Neural progenitor cell (in vitro differentiated cells): ENCODE results near the gene NOS1AP. TPM values are rescaled to one million over a fixed set of nuclear protein-coding genes. Genes with fewer than 3 reads are reported as not detected.
A peak's percentile ranks its signal among the peaks of the same experiment; 100 is the strongest.

ENCODE experiments used
- DNase-seq: peaks from one replicate; pipeline ENCODE4 v3.0.0-alpha.2; 2016; ENCODE audit warnings: low spot score
- H2AFZ ChIP-seq: fragments of 200-600 bp; sonication (generic); replicated peaks from 2 replicates; pipeline ENCODE4 v1.6.1; 2016; ENCODE audit warnings: antibody characterized with exemption
- H3F3A ChIP-seq: fragments of 200-600 bp; sonication (generic); 2 replicates; pipeline ENCODE4 v1.6.1; 2016; ENCODE audit warnings: antibody characterized with exemption, low read depth
- H3K27ac ChIP-seq: fragments of 200-600 bp; sonication (generic); 2 replicates; pipeline ENCODE4 v1.5.1; 2016; ENCODE audit warnings: mild to moderate bottlenecking
- H3K27me3 ChIP-seq: fragments of 200-600 bp; sonication (generic); 2 replicates; pipeline ENCODE4 v1.6.1; 2016; ENCODE audit warnings: mild to moderate bottlenecking, moderate library complexity
- H3K36me3 ChIP-seq: fragments of 200-600 bp; sonication (generic); 2 replicates; pipeline ENCODE4 v1.5.1; 2016
- H3K4me1 ChIP-seq: fragments of 200-600 bp; sonication (generic); 2 replicates; pipeline ENCODE4 v1.6.1; 2016; ENCODE audit warnings: mixed run types
- H3K4me2 ChIP-seq: fragments of 200-600 bp; sonication (generic); 2 replicates; pipeline ENCODE4 v1.6.1; 2016
- H3K4me3 ChIP-seq: fragments of 200-600 bp; sonication (generic); 2 replicates; pipeline ENCODE4 v1.5.1; 2016
- H3K79me2 ChIP-seq: fragments of 200-600 bp; sonication (generic); 2 replicates; pipeline ENCODE4 v1.6.1; 2016; ENCODE audit warnings: low read depth
- H3K9ac ChIP-seq: fragments of 200-600 bp; sonication (generic); 2 replicates; pipeline ENCODE4 v1.6.1; 2016
- H3K9me3 ChIP-seq: fragments of 200-600 bp; sonication (generic); 2 replicates; pipeline ENCODE4 v1.5.1; 2016; ENCODE audit warnings: low read depth
- H4K20me1 ChIP-seq: fragments of 200-600 bp; sonication (generic); 2 replicates; pipeline ENCODE4 v1.6.1; 2016; ENCODE audit warnings: low read depth
- H3K27ac Mint-ChIP-seq: 3 replicates; pipeline ENCODE4 v1.8.0; 2021; ENCODE audit warnings: mixed read lengths
- H3K27me3 Mint-ChIP-seq: 2 replicates; pipeline ENCODE4 v1.8.0; 2022; ENCODE audit warnings: low read depth, mild to moderate bottlenecking, inconsistent platforms, moderate library complexity, mixed read lengths; ENCODE audit not compliant: insufficient read depth
- H3K36me3 Mint-ChIP-seq: 3 replicates; pipeline ENCODE4 v1.8.0; 2021; ENCODE audit warnings: mixed read lengths
- H3K4me1 Mint-ChIP-seq: 3 replicates; pipeline ENCODE4 v1.8.0; 2021; ENCODE audit warnings: mixed read lengths
- H3K4me3 Mint-ChIP-seq: 3 replicates; pipeline ENCODE4 v1.8.0; 2021; ENCODE audit warnings: mild to moderate bottlenecking, moderate library complexity, mixed read lengths
- H3K9me3 Mint-ChIP-seq: 3 replicates; pipeline ENCODE4 v1.8.0; 2020; ENCODE audit warnings: mixed read lengths
- EZH2 ChIP-seq: fragments of 200-600 bp; sonication (generic); IDR thresholded peaks from 2 replicates; pipeline ENCODE4 v1.6.1; 2017; ENCODE audit warnings: antibody characterized with exemption, mild to moderate bottlenecking, moderate library complexity
- EZH2phosphoT487 ChIP-seq: fragments of 200-600 bp; sonication (generic); IDR thresholded peaks from 2 replicates; pipeline ENCODE4 v1.6.1; 2017; ENCODE audit warnings: antibody characterized with exemption
- total RNA-seq: library from RNA; depleted of rRNA; stranded (reverse); fragments of >200 nt; gene quantifications from 2 replicates; pipeline ENCODE4 v1.2.3, GENCODE V29; 2015; ENCODE audit warnings: low replicate concordance
- TF ChIP-seq, protein P1 (sequence below): fragments of 200-600 bp; sonication (generic); IDR thresholded peaks from 2 replicates; pipeline ENCODE4 v1.5.1; 2017; ENCODE audit warnings: antibody characterized with exemption, mild to moderate bottlenecking

Gene NOS1AP
- total RNA-seq, 1 donor from 2014 or later: 2.4 TPM

DNA sequence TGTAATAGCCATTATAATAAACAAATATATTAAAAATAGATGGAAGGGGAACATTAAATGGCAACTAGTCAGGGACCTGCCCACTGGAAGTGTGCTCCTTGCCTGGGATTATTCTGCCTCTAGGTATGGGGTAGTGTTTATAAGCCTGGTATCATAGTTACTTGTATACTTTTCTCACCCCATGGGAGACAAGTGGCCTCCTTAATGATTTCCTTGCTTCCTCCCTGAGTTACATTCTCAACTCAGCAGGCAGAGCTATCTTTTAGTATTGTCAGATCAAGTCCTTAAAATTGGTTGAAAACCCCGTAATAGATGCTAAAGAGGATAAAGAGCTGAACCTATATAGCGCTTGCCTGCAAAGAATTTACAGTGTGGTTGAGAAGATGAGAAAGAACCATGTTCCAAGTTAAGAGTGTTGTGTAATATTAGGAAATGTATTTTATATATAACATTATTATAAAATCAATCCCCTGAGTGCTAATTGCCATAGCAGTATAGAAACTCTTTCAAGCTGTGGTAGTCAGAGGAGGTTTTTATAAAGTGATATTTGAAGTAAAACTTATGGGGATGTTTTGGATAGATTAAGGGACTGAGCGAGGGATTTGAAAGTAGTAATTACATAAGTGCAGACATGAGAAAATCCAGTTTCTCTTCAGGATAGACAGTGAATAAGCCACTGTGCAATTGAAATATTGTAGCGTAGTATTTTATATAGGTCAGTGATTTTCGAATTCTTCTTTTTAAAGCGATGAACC lies 200.7 kb downstream of the NOS1AP start:
- H3K36me3 ChIP-seq: no peaks in the 10 kb centered on the region
- H3K36me3 Mint-ChIP-seq: peaks cover 18% of the 10 kb centered on the region
- H3K4me1 Mint-ChIP-seq: peaks cover 21% of the 10 kb centered on the region
- no peak for DNase-seq
- no peak overlapping the region for H2AFZ ChIP-seq
- H3K27ac ChIP-seq: no peak overlapping the region
- H3K4me3 ChIP-seq: no peak overlapping the region
- no peaks in the 10 kb centered on the region for H4K20me1 ChIP-seq
- no peaks in the 10 kb centered on the region for H3K27me3 Mint-ChIP-seq
- no peaks in the 10 kb centered on the region for H3F3A ChIP-seq
- peaks cover 2% of the 10 kb centered on the region for H3K9me3 Mint-ChIP-seq
- no peak overlapping the region for H3K4me3 Mint-ChIP-seq
- peaks cover 16% of the 10 kb centered on the region for H3K4me1 ChIP-seq
- H3K9ac ChIP-seq: no peak overlapping the region
- H3K4me2 ChIP-seq: no peak overlapping the region
- H3K79me2 ChIP-seq: peaks cover 6% of the 10 kb centered on the region
- no peaks in the 10 kb centered on the region for H3K9me3 ChIP-seq
- no peak overlapping the region for H3K27ac Mint-ChIP-seq
- no peaks in the 10 kb centered on the region for H3K27me3 ChIP-seq
- TF ChIP-seq, protein P1, sequence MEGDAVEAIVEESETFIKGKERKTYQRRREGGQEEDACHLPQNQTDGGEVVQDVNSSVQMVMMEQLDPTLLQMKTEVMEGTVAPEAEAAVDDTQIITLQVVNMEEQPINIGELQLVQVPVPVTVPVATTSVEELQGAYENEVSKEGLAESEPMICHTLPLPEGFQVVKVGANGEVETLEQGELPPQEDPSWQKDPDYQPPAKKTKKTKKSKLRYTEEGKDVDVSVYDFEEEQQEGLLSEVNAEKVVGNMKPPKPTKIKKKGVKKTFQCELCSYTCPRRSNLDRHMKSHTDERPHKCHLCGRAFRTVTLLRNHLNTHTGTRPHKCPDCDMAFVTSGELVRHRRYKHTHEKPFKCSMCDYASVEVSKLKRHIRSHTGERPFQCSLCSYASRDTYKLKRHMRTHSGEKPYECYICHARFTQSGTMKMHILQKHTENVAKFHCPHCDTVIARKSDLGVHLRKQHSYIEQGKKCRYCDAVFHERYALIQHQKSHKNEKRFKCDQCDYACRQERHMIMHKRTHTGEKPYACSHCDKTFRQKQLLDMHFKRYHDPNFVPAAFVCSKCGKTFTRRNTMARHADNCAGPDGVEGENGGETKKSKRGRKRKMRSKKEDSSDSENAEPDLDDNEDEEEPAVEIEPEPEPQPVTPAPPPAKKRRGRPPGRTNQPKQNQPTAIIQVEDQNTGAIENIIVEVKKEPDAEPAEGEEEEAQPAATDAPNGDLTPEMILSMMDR: no peak
- TF ChIP-seq EZH2: no peak
- no peak for TF ChIP-seq EZH2phosphoT487

DNA sequence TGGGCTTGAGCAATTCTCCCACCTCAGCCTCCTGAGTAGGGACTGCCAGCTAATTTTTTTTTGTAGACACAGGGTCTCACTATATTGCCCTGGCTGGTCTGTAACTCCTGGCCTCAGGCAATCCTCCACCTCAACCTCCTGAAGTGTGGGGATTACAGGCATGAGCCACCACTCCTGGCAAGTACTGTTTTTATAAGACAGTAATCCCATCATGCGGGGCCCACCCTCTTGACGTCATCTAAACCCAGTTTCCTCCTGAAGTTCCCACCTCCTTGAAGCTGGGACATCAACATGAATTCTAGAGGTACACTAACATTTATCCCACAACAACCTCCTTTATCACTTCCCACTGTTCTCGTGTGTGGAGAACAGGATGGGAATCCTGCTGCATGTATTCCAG lies 202.5 kb downstream of the NOS1AP start:
- H3K79me2 ChIP-seq: peaks cover 2% of the 10 kb centered on the region
- no peak overlapping the region for H3K4me3 Mint-ChIP-seq
- no peak overlapping the region for H2AFZ ChIP-seq
- H3K36me3 Mint-ChIP-seq: peaks cover 16% of the 10 kb centered on the region
- H3F3A ChIP-seq: no peaks in the 10 kb centered on the region
- no peaks in the 10 kb centered on the region for H3K27me3 ChIP-seq
- no peak for DNase-seq
- no peak overlapping the region for H3K4me3 ChIP-seq
- H3K4me1 ChIP-seq: peaks cover 16% of the 10 kb centered on the region
- no peak for TF ChIP-seq EZH2
- TF ChIP-seq, protein P1: no peak
- TF ChIP-seq EZH2phosphoT487: no peak
- peaks cover 2% of the 10 kb centered on the region for H3K9me3 Mint-ChIP-seq
- H4K20me1 ChIP-seq: no peaks in the 10 kb centered on the region
- peaks cover 22% of the 10 kb centered on the region for H3K4me1 Mint-ChIP-seq
- no peaks in the 10 kb centered on the region for H3K36me3 ChIP-seq
- peak overlapping the region; percentile 33 for H3K27ac Mint-ChIP-seq
- no peaks in the 10 kb centered on the region for H3K9me3 ChIP-seq
- no peak overlapping the region for H3K4me2 ChIP-seq
- H3K9ac ChIP-seq: no peak overlapping the region
- H3K27me3 Mint-ChIP-seq: no peaks in the 10 kb centered on the region
- H3K27ac ChIP-seq: no peak overlapping the region

DNA sequence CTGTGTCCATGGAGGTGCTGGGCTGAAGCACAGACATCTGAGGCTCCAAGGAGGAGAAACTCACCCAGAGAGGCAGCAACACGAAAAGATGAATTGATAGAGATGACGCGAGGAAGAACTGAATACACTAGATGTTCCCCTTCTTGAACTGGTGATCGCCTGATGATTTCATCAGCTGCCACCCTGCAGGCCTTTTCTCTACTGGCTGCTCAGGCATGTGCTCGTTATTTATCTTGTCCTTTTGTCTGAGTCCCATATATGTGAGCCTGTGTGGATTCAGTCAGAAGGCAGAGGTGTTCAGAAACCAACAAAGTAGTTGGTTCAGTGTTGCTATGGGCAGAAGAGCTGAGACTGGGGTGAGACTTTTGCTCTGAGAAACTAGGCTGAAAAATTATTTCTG lies 202.9 kb downstream of the NOS1AP start:
- no peak for DNase-seq
- H3K36me3 ChIP-seq: no peaks in the 10 kb centered on the region
- TF ChIP-seq, protein P1: no peak
- TF ChIP-seq EZH2 (no peak), EZH2phosphoT487 (no peak)
- no peaks in the 10 kb centered on the region for H3K9me3 ChIP-seq
- H3K4me3 ChIP-seq: no peak overlapping the region
- Mint-ChIP-seq H3K4me1 (peaks cover 22% of the 10 kb centered on the region), H3K9me3 (peaks cover 2% of the 10 kb centered on the region), H3K4me3 (no peak overlapping the region), H3K27me3 (no peaks in the 10 kb centered on the region), H3K27ac (no peak overlapping the region), H3K36me3 (peaks cover 16% of the 10 kb centered on the region)
- no peak overlapping the region for H2AFZ ChIP-seq
- H3K4me2 ChIP-seq: no peak overlapping the region
- H4K20me1 ChIP-seq: no peaks in the 10 kb centered on the region
- H3F3A ChIP-seq: no peaks in the 10 kb centered on the region
- peaks cover 16% of the 10 kb centered on the region for H3K4me1 ChIP-seq
- no peak overlapping the region for H3K9ac ChIP-seq
- H3K27ac ChIP-seq: no peak overlapping the region
- no peaks in the 10 kb centered on the region for H3K79me2 ChIP-seq
- no peaks in the 10 kb centered on the region for H3K27me3 ChIP-seq
